ENCODE results near the gene PARP16. TPM values are rescaled to one million over a fixed set of nuclear protein-coding genes. Genes with fewer than 3 reads are reported as not detected.

Gene PARP16
- total and polyA plus RNA-seq, 9 of the 15 experiments (the other 6 are each of a cell fraction or from before 2014, with no cell fraction given) = 3.0 to 9.9 (median 5.8) TPM

DNA sequence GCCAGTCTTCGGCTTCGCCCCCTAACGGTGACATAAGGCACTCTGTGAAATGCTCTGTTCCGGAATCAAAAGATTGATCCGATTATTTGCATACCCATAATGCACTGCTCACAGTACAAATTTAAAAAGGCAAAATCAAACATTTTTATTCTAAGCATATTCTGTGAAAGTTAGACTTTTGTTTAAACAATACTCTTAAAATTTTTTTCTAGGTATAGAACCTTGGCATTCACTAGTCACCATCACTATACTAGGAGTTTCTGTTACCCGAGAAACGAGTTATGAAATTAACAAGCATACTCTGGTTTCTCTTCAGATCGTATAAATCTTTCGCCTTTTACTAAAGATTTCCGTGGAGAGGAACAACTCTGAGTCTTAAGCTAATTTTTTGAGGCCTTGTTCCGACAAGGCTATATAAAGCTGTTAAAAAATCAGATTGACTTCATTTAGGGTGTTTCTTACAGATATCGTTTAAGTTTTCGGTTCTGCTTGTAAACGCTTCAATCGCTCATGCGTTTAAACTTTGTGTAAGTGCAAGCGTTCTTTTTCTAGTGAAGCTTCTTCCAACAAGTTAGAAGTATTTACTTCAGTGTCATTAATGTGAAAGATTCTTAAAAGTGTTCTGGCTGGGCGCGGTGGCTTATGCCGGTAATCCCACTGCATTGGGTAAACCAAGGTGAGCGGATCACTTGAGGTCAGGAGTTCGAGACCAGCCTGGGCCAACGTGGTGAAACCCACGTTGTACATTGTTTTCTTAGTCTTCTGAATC, 17.9 kb upstream of the PARP16 start, which contains the start of gene RNU5B-1 (continued):
- TF ChIP-seq, protein P1, sequence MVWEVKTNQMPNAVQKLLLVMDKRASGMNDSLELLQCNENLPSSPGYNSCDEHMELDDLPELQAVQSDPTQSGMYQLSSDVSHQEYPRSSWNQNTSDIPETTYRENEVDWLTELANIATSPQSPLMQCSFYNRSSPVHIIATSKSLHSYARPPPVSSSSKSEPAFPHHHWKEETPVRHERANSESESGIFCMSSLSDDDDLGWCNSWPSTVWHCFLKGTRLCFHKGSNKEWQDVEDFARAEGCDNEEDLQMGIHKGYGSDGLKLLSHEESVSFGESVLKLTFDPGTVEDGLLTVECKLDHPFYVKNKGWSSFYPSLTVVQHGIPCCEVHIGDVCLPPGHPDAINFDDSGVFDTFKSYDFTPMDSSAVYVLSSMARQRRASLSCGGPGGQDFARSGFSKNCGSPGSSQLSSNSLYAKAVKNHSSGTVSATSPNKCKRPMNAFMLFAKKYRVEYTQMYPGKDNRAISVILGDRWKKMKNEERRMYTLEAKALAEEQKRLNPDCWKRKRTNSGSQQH (CRISPR knock-in tag; IDR thresholded peaks at IDR 0.05) = peak; percentile 99
- TF ChIP-seq ZFPM2 (CRISPR knock-in tag; IDR thresholded peaks at IDR 0.05) (peak; percentile 97), ZNF583 (CRISPR knock-in tag; IDR thresholded peaks at IDR 0.05) (0 out of 2 replicates have a peak, but pooled peaks have one; percentile 29), ZNF609 (CRISPR knock-in tag; IDR thresholded peaks at IDR 0.05; ENCODE audit: borderline replicate concordance) (peak; percentile 98; the same call in 1 of the 2 replicates), ARHGAP35 (IDR thresholded peaks at IDR 0.05; ENCODE audit: partially characterized antibody) (peak; percentile 99), KAT8 (IDR thresholded peaks at IDR 0.05; ENCODE audit: low read depth) (no peak), ZBTB49 (CRISPR knock-in tag; IDR thresholded peaks at IDR 0.05; ENCODE audit: borderline replicate concordance) (peak; percentile 91), CC2D1A (IDR thresholded peaks at IDR 0.05) (peak; percentile 15; the same call in 1 of the 2 replicates), HMGN3 (IDR thresholded peaks at IDR 0.05; ENCODE audit: borderline replicate concordance, extremely low read depth, insufficient read length, low read depth, low read length) (no peak), ZC3H11A (IDR thresholded peaks at IDR 0.05; ENCODE audit: low read depth, low read length) (no peak), KLF16 (IDR thresholded peaks at IDR 0.05) (peak; percentile 80), ZNF140 (CRISPR knock-in tag; IDR thresholded peaks at IDR 0.05) (peak; percentile 56; the same call in 1 of the 2 replicates)
- TF ChIP-seq, protein P2, sequence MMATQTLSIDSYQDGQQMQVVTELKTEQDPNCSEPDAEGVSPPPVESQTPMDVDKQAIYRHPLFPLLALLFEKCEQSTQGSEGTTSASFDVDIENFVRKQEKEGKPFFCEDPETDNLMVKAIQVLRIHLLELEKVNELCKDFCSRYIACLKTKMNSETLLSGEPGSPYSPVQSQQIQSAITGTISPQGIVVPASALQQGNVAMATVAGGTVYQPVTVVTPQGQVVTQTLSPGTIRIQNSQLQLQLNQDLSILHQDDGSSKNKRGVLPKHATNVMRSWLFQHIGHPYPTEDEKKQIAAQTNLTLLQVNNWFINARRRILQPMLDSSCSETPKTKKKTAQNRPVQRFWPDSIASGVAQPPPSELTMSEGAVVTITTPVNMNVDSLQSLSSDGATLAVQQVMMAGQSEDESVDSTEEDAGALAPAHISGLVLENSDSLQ (IDR thresholded peaks at IDR 0.05) = peak; percentile 57
- TF ChIP-seq, protein P3, sequence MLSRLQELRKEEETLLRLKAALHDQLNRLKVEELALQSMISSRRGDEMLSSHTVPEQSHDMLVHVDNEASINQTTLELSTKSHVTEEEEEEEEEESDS (CRISPR knock-in tag; IDR thresholded peaks at IDR 0.05) = peak; percentile 98
- TF ChIP-seq, protein P4, sequence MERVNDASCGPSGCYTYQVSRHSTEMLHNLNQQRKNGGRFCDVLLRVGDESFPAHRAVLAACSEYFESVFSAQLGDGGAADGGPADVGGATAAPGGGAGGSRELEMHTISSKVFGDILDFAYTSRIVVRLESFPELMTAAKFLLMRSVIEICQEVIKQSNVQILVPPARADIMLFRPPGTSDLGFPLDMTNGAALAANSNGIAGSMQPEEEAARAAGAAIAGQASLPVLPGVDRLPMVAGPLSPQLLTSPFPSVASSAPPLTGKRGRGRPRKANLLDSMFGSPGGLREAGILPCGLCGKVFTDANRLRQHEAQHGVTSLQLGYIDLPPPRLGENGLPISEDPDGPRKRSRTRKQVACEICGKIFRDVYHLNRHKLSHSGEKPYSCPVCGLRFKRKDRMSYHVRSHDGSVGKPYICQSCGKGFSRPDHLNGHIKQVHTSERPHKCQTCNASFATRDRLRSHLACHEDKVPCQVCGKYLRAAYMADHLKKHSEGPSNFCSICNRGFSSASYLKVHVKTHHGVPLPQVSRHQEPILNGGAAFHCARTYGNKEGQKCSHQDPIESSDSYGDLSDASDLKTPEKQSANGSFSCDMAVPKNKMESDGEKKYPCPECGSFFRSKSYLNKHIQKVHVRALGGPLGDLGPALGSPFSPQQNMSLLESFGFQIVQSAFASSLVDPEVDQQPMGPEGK (CRISPR knock-in tag; IDR thresholded peaks at IDR 0.05; ENCODE audit: borderline replicate concordance) = peak; percentile 97

Measured in K562 (cell line).